Large intestine (tissue), 3 donors: ENCODE results near the gene KRT2. TPM values are rescaled to one million over a fixed set of nuclear protein-coding genes. Genes with fewer than 3 reads are reported as not detected.

Source experiments
- DNase-seq, 2 donors: peaks; one replicate each; pipeline versions ENCODE4 v3.0.0 to v3.0.0-alpha.2; 2013
- H3K27ac ChIP-seq: one replicate; pipeline ENCODE4 v1.5.1; 2013; ENCODE audit warnings: low read length
- H3K27me3 ChIP-seq: 2 replicates; pipeline ENCODE4 v1.6.1; 2013; ENCODE audit warnings: low read length; ENCODE audit not compliant: control insufficient read depth, insufficient read depth
- H3K36me3 ChIP-seq: 2 replicates; pipeline ENCODE4 v1.6.1; 2013; ENCODE audit warnings: low read length; ENCODE audit not compliant: control insufficient read depth, insufficient read depth
- H3K4me1 ChIP-seq: one replicate; pipeline ENCODE4 v1.6.1; 2013; ENCODE audit warnings: low read length; ENCODE audit not compliant: control insufficient read depth, insufficient read depth
- H3K4me3 ChIP-seq: one replicate; pipeline ENCODE4 v1.5.1; 2013; ENCODE audit warnings: low read length
- H3K9me3 ChIP-seq: one replicate; pipeline ENCODE4 v1.6.1; 2013; ENCODE audit warnings: mild to moderate bottlenecking, low read depth, low read length, moderate library complexity; ENCODE audit not compliant: control insufficient read depth
- WGBS: methylation state at CpG from one replicate; pipeline ENCODE4 v1.1.5; 2013; ENCODE audit warnings: low lambda C conversion rate; ENCODE audit not compliant: insufficient coverage; 5-methylcytosine and 5-hydroxymethylcytosine counted together
- polyA plus RNA-seq: library from polyadenylated mRNA; unstranded; fragments of 120-200 nt; gene quantifications from one replicate; pipeline ENCODE4 v1.2.1, GENCODE V29; 2013

The KRT2 gene
- polyA plus RNA-seq, 1 donor: 0.54 TPM

DNA sequence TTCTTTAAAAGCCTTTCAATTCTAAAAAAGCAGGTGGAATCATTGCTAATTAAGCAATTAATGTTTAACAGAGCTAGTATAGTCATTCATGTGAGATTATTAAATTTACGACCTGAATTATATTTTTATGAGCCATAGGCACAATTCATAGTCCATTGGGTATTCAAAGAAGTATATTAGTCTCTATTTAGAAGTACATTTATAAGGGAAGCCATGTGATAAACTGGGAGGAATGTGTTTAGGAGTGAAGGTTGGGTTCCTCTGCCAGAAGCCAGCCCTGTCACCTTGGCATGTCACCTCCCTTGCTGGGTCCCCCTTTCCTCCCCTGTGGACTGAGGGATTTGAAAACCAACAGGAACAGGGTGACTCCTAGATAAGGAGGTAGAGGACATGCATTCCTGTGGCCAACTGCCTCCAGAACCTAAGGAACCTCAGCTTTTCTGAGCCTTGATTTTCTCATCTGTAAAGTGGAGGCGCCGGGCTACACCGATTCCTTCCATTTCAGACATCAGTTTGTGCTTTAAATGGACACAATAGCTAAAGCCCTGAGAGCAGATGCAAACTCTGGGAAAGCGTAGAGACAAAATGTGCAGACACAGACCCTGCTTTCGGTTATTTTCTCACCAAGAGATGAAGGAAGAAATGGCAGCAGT, 5.4 kb upstream of the KRT2 start:
- H3K27ac ChIP-seq: no peak overlapping the region

GRCh38 chr12:52656616-52657015, 4.6 kb upstream of the KRT2 start:
- Histone ChIP-seq H3K27ac (no peak overlapping the region), H3K4me3 (no peak overlapping the region), H3K36me3 (no peaks in the 10 kb centered on the region), H3K9me3 (peaks cover 2% of the 10 kb centered on the region), H3K4me1 (peaks cover 6% of the 10 kb centered on the region), H3K27me3 (peaks cover 4% of the 10 kb centered on the region)
- WGBS: no CpG with 5 or more reads among the region's 4 CpGs
- DNase-seq: no peak

More for the DNA sequence above, 5.4 kb upstream of the KRT2 start:
- no peak overlapping the region for H3K4me3 ChIP-seq
- 82% methylated on average over 4 of the region's 6 CpGs for WGBS
- H3K9me3 ChIP-seq: no peaks in the 10 kb centered on the region
- peaks cover 10% of the 10 kb centered on the region for H3K4me1 ChIP-seq
- peak in 1 of 2 donors; percentile 73 for DNase-seq
- H3K27me3 ChIP-seq: peaks cover 4% of the 10 kb centered on the region
- H3K36me3 ChIP-seq: no peaks in the 10 kb centered on the region

DNA sequence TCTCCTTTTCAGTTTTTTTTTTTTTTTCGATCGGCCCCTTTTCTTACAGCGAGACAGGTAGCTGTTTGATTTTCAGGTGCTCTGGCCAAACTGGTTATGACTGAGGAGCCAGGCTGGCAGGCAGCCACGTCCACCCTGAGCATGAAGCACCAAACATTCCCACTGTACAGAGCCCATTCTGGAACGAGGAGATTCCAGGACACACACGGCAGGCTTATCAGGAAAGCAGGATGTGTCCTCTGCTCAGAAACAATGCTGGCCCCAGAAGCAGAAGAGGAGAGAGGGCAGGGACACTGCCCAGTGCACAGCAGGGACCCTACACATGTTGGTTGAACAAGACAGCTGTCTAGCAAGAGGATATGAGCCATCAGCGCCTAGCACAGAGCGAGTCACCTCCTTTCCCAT, 3.7 kb upstream of the KRT2 start:
- peak in 1 of 2 donors; percentile 31 for DNase-seq
- Histone ChIP-seq H3K9me3 (peaks cover 3% of the 10 kb centered on the region), H3K27ac (no peak overlapping the region), H3K4me1 (peaks cover 6% of the 10 kb centered on the region), H3K27me3 (peaks cover 4% of the 10 kb centered on the region), H3K4me3 (no peak overlapping the region), H3K36me3 (no peaks in the 10 kb centered on the region)
- WGBS: no CpG with 5 or more reads among the region's 8 CpGs

- no peaks in the 10 kb centered on the region for H3K36me3 ChIP-seq
- no CpG with 5 or more reads among the region's 6 CpGs for whole genome bisulfite sequencing
- DNase-seq: no peak
- peaks cover 6% of the 10 kb centered on the region for H3K4me1 ChIP-seq
- no peak overlapping the region for H3K4me3 ChIP-seq
- H3K9me3 ChIP-seq: peaks cover 3% of the 10 kb centered on the region
- H3K27ac ChIP-seq: no peak overlapping the region
- peaks cover 4% of the 10 kb centered on the region for H3K27me3 ChIP-seq
Observed at GRCh38 chr12:52655251-52655650, 3.2 kb upstream of the KRT2 start.

DNA sequence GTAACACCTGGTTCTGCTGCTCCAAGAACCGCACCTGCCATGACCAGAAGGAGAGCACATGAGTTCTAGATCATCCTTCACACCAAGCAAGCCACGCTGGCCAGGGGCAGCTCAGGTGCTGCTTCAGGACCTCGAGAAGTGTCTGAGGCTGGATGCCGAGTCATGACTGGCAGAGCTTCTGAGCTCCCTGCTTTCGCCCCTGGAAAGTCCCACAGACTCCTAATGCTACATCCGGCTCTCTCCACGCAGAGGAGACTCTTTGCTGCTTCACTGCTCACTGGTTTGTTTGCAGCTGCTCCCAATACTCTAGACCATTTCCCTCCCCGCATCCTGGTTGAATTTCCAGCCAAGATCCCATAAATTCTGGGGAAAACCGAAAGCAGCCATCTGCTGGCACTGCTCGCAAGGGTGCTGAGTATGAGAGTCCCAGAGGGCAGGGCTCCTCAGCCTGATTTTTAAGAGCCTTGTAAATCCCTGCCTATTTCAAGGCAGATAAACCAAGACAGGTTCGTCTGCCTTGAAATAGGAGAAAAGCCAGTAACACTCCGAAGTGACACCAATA, 1.4 kb downstream of the KRT2 start:
- Histone ChIP-seq H3K27ac (no peak overlapping the region), H3K4me1 (peaks cover 14% of the 10 kb centered on the region), H3K9me3 (peaks cover 3% of the 10 kb centered on the region), H3K36me3 (no peaks in the 10 kb centered on the region), H3K4me3 (no peak overlapping the region), H3K27me3 (peaks cover 4% of the 10 kb centered on the region)
- no CpG with 5 or more reads among the region's 12 CpGs for WGBS
- no peak for DNase-seq

GRCh38 chr12:52649066-52649465, 2.9 kb downstream of the KRT2 start:
- no CpG with 5 or more reads among the region's 6 CpGs for WGBS
- Histone ChIP-seq H3K9me3 (peaks cover 6% of the 10 kb centered on the region), H3K27me3 (no peaks in the 10 kb centered on the region), H3K4me3 (no peak overlapping the region), H3K4me1 (peaks cover 22% of the 10 kb centered on the region), H3K36me3 (no peaks in the 10 kb centered on the region), H3K27ac (no peak overlapping the region)
- no peak for DNase-seq

GRCh38 chr12:52648012-52648550, 3.9 kb downstream of the KRT2 start:
- H3K36me3 ChIP-seq: no peaks in the 10 kb centered on the region
- peaks cover 22% of the 10 kb centered on the region for H3K4me1 ChIP-seq
- peaks cover 6% of the 10 kb centered on the region for H3K9me3 ChIP-seq
- no peak overlapping the region for H3K4me3 ChIP-seq
- H3K27me3 ChIP-seq: no peaks in the 10 kb centered on the region
- no peak for DNase-seq
- WGBS: no CpG with 5 or more reads among the region's 8 CpGs
- H3K27ac ChIP-seq: no peak overlapping the region

DNA sequence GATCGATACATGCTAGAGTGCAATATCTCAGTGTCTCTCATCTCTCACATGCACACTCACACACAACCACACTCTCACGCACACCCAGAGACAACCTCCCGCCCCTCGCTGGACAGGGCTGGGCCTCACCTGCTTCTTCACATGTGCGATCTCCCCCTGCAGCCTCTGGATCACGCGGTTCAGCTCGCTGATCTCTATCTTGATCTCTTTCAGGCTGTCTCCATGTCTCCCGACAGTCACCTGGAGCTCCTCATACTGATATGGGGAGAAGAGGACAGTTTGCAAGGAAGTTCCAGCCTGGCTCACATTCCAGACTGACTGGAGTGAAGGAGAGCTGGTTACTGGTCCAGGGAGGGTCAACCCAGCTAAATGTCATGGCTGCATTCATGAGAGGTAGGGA, 4.4 kb downstream of the KRT2 start:
- H3K27me3 ChIP-seq: no peaks in the 10 kb centered on the region
- H3K4me3 ChIP-seq: no peak overlapping the region
- H3K4me1 ChIP-seq: peaks cover 22% of the 10 kb centered on the region
- no peak for DNase-seq
- no peaks in the 10 kb centered on the region for H3K36me3 ChIP-seq
- peaks cover 6% of the 10 kb centered on the region for H3K9me3 ChIP-seq
- WGBS: no CpG with 5 or more reads among the region's 9 CpGs
- H3K27ac ChIP-seq: no peak overlapping the region

DNA sequence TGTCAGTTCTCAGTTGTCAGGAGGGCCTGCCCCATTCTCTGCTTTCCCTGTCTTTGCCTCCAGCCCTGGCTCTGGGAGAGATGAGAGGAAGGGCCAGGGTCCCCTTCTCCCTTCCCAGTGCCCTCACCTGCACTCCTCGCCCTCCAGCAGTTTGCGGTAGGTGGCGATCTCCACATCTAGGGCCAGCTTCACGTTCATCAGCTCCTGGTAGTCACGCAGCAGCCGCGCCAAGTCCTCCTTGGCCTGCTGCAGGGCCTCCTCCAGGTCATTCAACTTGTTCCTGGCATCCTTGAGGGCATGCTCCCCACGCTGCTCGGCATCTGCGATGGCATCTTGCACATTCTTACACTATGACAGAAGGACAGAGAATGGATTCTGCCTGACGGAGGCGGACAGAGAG, 5.4 kb downstream of the KRT2 start:
- H3K4me3 ChIP-seq: no peak overlapping the region
- H3K27me3 ChIP-seq: peaks cover 4% of the 10 kb centered on the region
- DNase-seq: no peak
- WGBS: no CpG with 5 or more reads among the region's 12 CpGs
- peaks cover 4% of the 10 kb centered on the region for H3K9me3 ChIP-seq
- H3K4me1 ChIP-seq: peaks cover 22% of the 10 kb centered on the region
- H3K36me3 ChIP-seq: no peaks in the 10 kb centered on the region
- H3K27ac ChIP-seq: peak overlapping the region; percentile 76

DNA sequence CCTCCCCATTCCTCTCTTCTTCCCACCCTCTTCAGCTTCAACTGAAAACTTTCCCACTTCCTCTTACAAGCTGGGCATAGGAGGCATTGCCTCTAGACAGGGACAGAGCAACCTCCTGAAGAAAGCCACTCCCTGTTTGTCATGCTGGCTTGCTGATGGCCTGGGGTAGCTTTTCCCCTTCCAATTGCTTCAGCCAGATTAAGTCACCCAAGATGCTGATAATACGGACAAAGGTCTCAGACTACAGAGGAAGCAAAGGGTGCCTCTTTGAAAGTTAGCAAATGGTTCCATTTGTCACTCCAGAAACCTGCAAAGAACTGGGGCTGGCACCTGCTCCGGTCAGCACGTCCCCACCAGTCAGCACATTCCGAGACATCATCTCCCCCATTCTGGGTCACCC, 6.0 kb downstream of the KRT2 start:
- WGBS: 0% methylated on average over 1 of the region's 4 CpGs
- peak; percentile 85 to 96 for DNase-seq
- H3K27ac ChIP-seq: peak overlapping the region; percentile 76

More for the DNA sequence above, 6.0 kb downstream of the KRT2 start:
- H3K4me1 ChIP-seq: peaks cover 22% of the 10 kb centered on the region
- H3K9me3 ChIP-seq: peaks cover 3% of the 10 kb centered on the region
- no peak overlapping the region for H3K4me3 ChIP-seq
- H3K36me3 ChIP-seq: no peaks in the 10 kb centered on the region
- peaks cover 4% of the 10 kb centered on the region for H3K27me3 ChIP-seq
